ENCODE data around the gene LPIN2. TPM values are rescaled to one million over a fixed set of nuclear protein-coding genes. Genes with fewer than 3 reads are reported as not detected.
"Not testable (repeated sequence)": the region's sequence is repeated elsewhere in the genome, so short reads cannot be mapped to it uniquely, and the experiment has no call there.

The LPIN2 gene
- total RNA-seq, 1 donor from 2014 or later, result 26.1 TPM

GRCh38 chr18:3035635-3036034 lies 22.7 kb upstream of the LPIN2 start:
- Mint-ChIP-seq H3K27me3 (ENCODE audit: unreplicated experiment) (peaks cover 4% of the 10 kb centered on the region), H3K4me1 (ENCODE audit: unreplicated experiment) (peaks cover 8% of the 10 kb centered on the region), H3K27ac (ENCODE audit: unreplicated experiment) (no peak overlapping the region), H3K36me3 (ENCODE audit: low read depth, unreplicated experiment) (no peaks in the 10 kb centered on the region), H3K9me3 (ENCODE audit: unreplicated experiment) (no peaks in the 10 kb centered on the region), H3K4me3 (ENCODE audit: unreplicated experiment) (no peak overlapping the region)
- no peak for TF ChIP-seq CTCF (IDR thresholded peaks at IDR 0.05; ENCODE audit: unreplicated experiment)
- DNase-seq (ENCODE audit: low spot score), result no peak

- no peak for TF ChIP-seq CTCF (IDR thresholded peaks at IDR 0.05; ENCODE audit: unreplicated experiment)
- no peak overlapping the region for H3K27ac Mint-ChIP-seq (ENCODE audit: unreplicated experiment)
- H3K27me3 Mint-ChIP-seq (ENCODE audit: unreplicated experiment), result peaks cover 6% of the 10 kb centered on the region
- DNase-seq (ENCODE audit: low spot score), result no peak
- H3K4me1 Mint-ChIP-seq (ENCODE audit: unreplicated experiment), result peaks cover 22% of the 10 kb centered on the region
- H3K9me3 Mint-ChIP-seq (ENCODE audit: unreplicated experiment), result no peaks in the 10 kb centered on the region
- H3K4me3 Mint-ChIP-seq (ENCODE audit: unreplicated experiment), result no peak overlapping the region
- H3K36me3 Mint-ChIP-seq (ENCODE audit: low read depth, unreplicated experiment), result no peaks in the 10 kb centered on the region
These were observed 19.8 kb upstream of the LPIN2 start for GRCh38 chr18:3032721-3033120.

- DNase-seq (ENCODE audit: low spot score), result no peak
- no peak overlapping the region for H3K4me3 Mint-ChIP-seq (ENCODE audit: unreplicated experiment)
- no peaks in the 10 kb centered on the region for H3K36me3 Mint-ChIP-seq (ENCODE audit: low read depth, unreplicated experiment)
These were observed 16.4 kb upstream of the LPIN2 start for GRCh38 chr18:3029215-3029952.

GRCh38 chr18:3028115-3028514 lies 15.2 kb upstream of the LPIN2 start:
- peaks cover 17% of the 10 kb centered on the region for H3K4me1 Mint-ChIP-seq (ENCODE audit: unreplicated experiment)
- not testable (repeated sequence) for H3K27me3 Mint-ChIP-seq (ENCODE audit: unreplicated experiment); H3K27ac Mint-ChIP-seq (ENCODE audit: unreplicated experiment); H3K9me3 Mint-ChIP-seq (ENCODE audit: unreplicated experiment); H3K36me3 Mint-ChIP-seq (ENCODE audit: low read depth, unreplicated experiment); H3K4me3 Mint-ChIP-seq (ENCODE audit: unreplicated experiment); DNase-seq (ENCODE audit: low spot score)

More at GRCh38 chr18:3029215-3029952, 16.4 kb upstream of the LPIN2 start:
- H3K9me3 Mint-ChIP-seq (ENCODE audit: unreplicated experiment), result no peaks in the 10 kb centered on the region
- H3K4me1 Mint-ChIP-seq (ENCODE audit: unreplicated experiment), result peaks cover 17% of the 10 kb centered on the region
- peak overlapping the region; percentile 92 for H3K27ac Mint-ChIP-seq (ENCODE audit: unreplicated experiment)
- peaks cover 3% of the 10 kb centered on the region for H3K27me3 Mint-ChIP-seq (ENCODE audit: unreplicated experiment)
- no peak for TF ChIP-seq CTCF (IDR thresholded peaks at IDR 0.05; ENCODE audit: unreplicated experiment)

- Mint-ChIP-seq H3K27me3 (ENCODE audit: unreplicated experiment) (peaks cover 8% of the 10 kb centered on the region), H3K9me3 (ENCODE audit: unreplicated experiment) (no peaks in the 10 kb centered on the region), H3K36me3 (ENCODE audit: low read depth, unreplicated experiment) (no peaks in the 10 kb centered on the region), H3K4me1 (ENCODE audit: unreplicated experiment) (peaks cover 17% of the 10 kb centered on the region), H3K4me3 (ENCODE audit: unreplicated experiment) (no peak overlapping the region), H3K27ac (ENCODE audit: unreplicated experiment) (no peak overlapping the region)
- TF ChIP-seq CTCF (IDR thresholded peaks at IDR 0.05; ENCODE audit: unreplicated experiment), result no peak
- DNase-seq (ENCODE audit: low spot score), result no peak
These were observed 14.5 kb upstream of the LPIN2 start for GRCh38 chr18:3027370-3027891.
